CD4-positive, CD25-positive, alpha-beta regulatory T cell (primary cell): Measurements from ENCODE around the gene CCNY. TPM values are rescaled to one million over a fixed set of nuclear protein-coding genes. Genes with fewer than 3 reads are reported as not detected.
"Not testable (repeated sequence)": the region's sequence is repeated elsewhere in the genome, so short reads cannot be mapped to it uniquely, and the experiment has no call there.

Source experiments
- ATAC-seq, 2 donors: fragments of 150-1000 bp; cut with Tn5 transposase; one replicate each; pipeline ENCODE4 v1.10.0; 2021; ENCODE audit warnings: low read depth in 2 of 2, moderate number of reproducible peaks in 2 of 2, moderate library complexity in 1 of 2
- DNase-seq, 3 donors: peaks; one replicate each; pipeline versions ENCODE4 v3.0.0 to v3.0.0-alpha.2; 2012 to 2022; ENCODE audit warnings: mixed read lengths in 1 of 3
- H3K27ac ChIP-seq: one replicate; pipeline ENCODE4 v1.7.0; 2013; ENCODE audit warnings: mild to moderate bottlenecking, low read length; ENCODE audit not compliant: insufficient read depth, poor library complexity, severe bottlenecking
- H3K27me3 ChIP-seq: one replicate; pipeline ENCODE4 v1.7.0; 2013; ENCODE audit warnings: low read length; ENCODE audit not compliant: control insufficient read depth, insufficient read depth
- H3K36me3 ChIP-seq: one replicate; pipeline ENCODE4 v1.7.0; 2013; ENCODE audit warnings: mild to moderate bottlenecking, low read length, moderate library complexity; ENCODE audit not compliant: control insufficient read depth, insufficient read depth
- H3K4me1 ChIP-seq: 2 replicates; pipeline ENCODE4 v1.7.0; 2013; ENCODE audit warnings: mild to moderate bottlenecking, low read length; ENCODE audit not compliant: insufficient read depth, control insufficient read depth, poor library complexity, severe bottlenecking
- H3K4me3 ChIP-seq: one replicate; pipeline ENCODE4 v1.7.0; 2013; ENCODE audit warnings: low read depth, mild to moderate bottlenecking, low read length, moderate library complexity
- H3K9me3 ChIP-seq, 2 experiments: 1 replicate in 1 of 2; 2 replicates in 1 of 2; pipeline ENCODE4 v1.7.0; 2013; ENCODE audit warnings: low read length in 2 of 2, mild to moderate bottlenecking in 1 of 2, moderate library complexity in 1 of 2; ENCODE audit not compliant: control insufficient read depth in 2 of 2
- H3K27ac Mint-ChIP-seq, 3 donors: one replicate each; pipeline ENCODE4 v1.8.0; 2020 to 2022; ENCODE audit warnings: mild to moderate bottlenecking in 3 of 3, mixed read lengths in 3 of 3, moderate library complexity in 2 of 3
- H3K27me3 Mint-ChIP-seq: one replicate; pipeline ENCODE4 v1.8.0; 2022; ENCODE audit warnings: mild to moderate bottlenecking, mixed read lengths
- H3K36me3 Mint-ChIP-seq: one replicate; pipeline ENCODE4 v1.8.0; 2020; ENCODE audit warnings: mixed read lengths
- H3K4me1 Mint-ChIP-seq, 4 donors: one replicate each; pipeline ENCODE4 v1.8.0; 2020 to 2022; ENCODE audit warnings: mixed read lengths in 4 of 4, mild to moderate bottlenecking in 1 of 4
- H3K4me3 Mint-ChIP-seq, 4 donors: one replicate each; pipeline ENCODE4 v1.8.0; 2020 to 2022; ENCODE audit warnings: mild to moderate bottlenecking in 4 of 4, mixed read lengths in 4 of 4, moderate library complexity in 3 of 4
- H3K9me3 Mint-ChIP-seq, 7 donors: one replicate each; pipeline ENCODE4 v1.8.0; 2020 to 2022; ENCODE audit warnings: mixed read lengths in 7 of 7, mild to moderate bottlenecking in 3 of 7, moderate library complexity in 2 of 7
- polyA plus RNA-seq, 4 donors: library from polyadenylated mRNA; unstranded; fragments of 300-500 nt; fragmentation: Illumina TruSeq; gene quantifications; one replicate each; pipeline ENCODE4 v1.2.3, GENCODE V29; 2021
- total RNA-seq: library from RNA; stranded (reverse); gene quantifications from one replicate; pipeline ENCODE4 v1.2.3, GENCODE V29; 2022

The CCNY gene
- total and polyA plus RNA-seq, 5 donors from 2014 or later: 6.4 to 58.3 (median 13.1) TPM

DNA sequence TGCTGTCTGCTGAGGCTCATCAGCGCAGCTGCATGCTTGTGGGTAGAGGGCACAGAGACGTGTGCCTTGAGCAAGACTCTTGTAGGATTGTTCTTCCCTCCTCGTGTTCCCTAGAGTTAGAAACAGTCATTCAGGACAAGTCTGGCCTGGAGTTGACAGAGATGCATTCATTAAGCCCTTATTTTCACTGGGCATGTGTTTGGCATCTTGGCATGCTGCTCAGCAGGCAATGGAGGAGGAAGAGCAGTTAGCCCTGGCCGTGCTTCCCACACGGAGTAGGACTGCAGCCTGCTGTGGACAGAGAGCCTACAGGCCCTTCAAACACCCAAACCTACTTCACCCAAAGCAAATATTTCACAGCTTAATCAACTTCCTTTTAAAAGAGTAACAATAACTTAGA, 195.8 kb downstream of the CCNY start:
- no peak overlapping the region for H3K4me3 Mint-ChIP-seq
- Histone ChIP-seq H3K4me3 (no peak overlapping the region), H3K4me1 (no peaks in the 10 kb centered on the region), H3K27me3 (no peaks in the 10 kb centered on the region), H3K9me3 (peaks cover 10 to 12% of the 10 kb centered on the region in 2 experiments), H3K27ac (no peak overlapping the region), H3K36me3 (peaks cover 67% of the 10 kb centered on the region)
- ATAC-seq: no peak
- no peaks in the 10 kb centered on the region for H3K27me3 Mint-ChIP-seq
- peaks cover 0 to 9% (median 7%) of the 10 kb centered on the region in 4 donors for H3K4me1 Mint-ChIP-seq
- DNase-seq: no peak
- H3K9me3 Mint-ChIP-seq: peaks cover 3 to 24% (median 8%) of the 10 kb centered on the region in 7 donors
- no peak overlapping the region for H3K27ac Mint-ChIP-seq
- peaks cover 66% of the 10 kb centered on the region for H3K36me3 Mint-ChIP-seq

DNA sequence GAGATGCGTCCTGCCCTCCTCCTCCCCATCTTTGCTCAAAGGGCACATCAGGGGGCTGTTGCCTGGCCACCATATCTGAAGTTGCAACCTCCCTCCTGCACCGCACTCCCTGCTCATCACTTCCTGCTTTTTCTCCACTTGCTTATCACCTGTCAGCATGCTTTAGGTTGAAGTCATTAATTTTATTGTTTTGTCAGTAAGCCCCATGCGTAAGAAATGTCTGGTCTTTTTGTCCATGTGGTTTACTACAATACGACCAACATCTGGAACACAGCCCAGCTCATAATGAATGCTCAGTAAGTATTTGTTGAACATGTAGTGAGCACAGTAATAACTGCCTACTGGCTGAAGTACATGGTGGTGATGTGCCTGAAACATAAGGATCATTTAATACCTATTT, 197.3 kb downstream of the CCNY start:
- no peak overlapping the region for H3K27ac ChIP-seq
- H3K4me1 ChIP-seq: no peaks in the 10 kb centered on the region
- H3K9me3 Mint-ChIP-seq: peaks cover 3 to 24% (median 8%) of the 10 kb centered on the region in 7 donors
- peaks cover 67% of the 10 kb centered on the region for H3K36me3 ChIP-seq
- no peak overlapping the region for H3K27ac Mint-ChIP-seq
- ATAC-seq (no peak), DNase-seq (no peak)
- no peaks in the 10 kb centered on the region for H3K27me3 ChIP-seq
- H3K4me3 ChIP-seq: no peak overlapping the region
- H3K27me3 Mint-ChIP-seq: no peaks in the 10 kb centered on the region
- peaks cover 73% of the 10 kb centered on the region for H3K36me3 Mint-ChIP-seq
- H3K4me3 Mint-ChIP-seq: no peak overlapping the region
- H3K4me1 Mint-ChIP-seq: peaks cover 5 to 9% (median 7%) of the 10 kb centered on the region in 4 donors
- peaks cover 10 to 12% of the 10 kb centered on the region in 2 experiments for H3K9me3 ChIP-seq

- Histone ChIP-seq H3K27me3 (no peaks in the 10 kb centered on the region), H3K9me3 (peaks cover 10 to 12% of the 10 kb centered on the region in 2 experiments), H3K4me1 (no peaks in the 10 kb centered on the region), H3K27ac (no peak overlapping the region), H3K36me3 (peaks cover 64% of the 10 kb centered on the region), H3K4me3 (no peak overlapping the region)
- DNase-seq (no peak), ATAC-seq (no peak)
- Mint-ChIP-seq H3K36me3 (peaks cover 77% of the 10 kb centered on the region), H3K27ac (no peak overlapping the region), H3K4me1 (peaks cover 9 to 14% (median 12%) of the 10 kb centered on the region in 4 donors), H3K4me3 (no peak overlapping the region), H3K27me3 (no peaks in the 10 kb centered on the region), H3K9me3 (peaks cover 3 to 24% (median 8%) of the 10 kb centered on the region in 7 donors)
Observed at GRCh38 chr10:35535136-35535535, 198.8 kb downstream of the CCNY start.

DNA sequence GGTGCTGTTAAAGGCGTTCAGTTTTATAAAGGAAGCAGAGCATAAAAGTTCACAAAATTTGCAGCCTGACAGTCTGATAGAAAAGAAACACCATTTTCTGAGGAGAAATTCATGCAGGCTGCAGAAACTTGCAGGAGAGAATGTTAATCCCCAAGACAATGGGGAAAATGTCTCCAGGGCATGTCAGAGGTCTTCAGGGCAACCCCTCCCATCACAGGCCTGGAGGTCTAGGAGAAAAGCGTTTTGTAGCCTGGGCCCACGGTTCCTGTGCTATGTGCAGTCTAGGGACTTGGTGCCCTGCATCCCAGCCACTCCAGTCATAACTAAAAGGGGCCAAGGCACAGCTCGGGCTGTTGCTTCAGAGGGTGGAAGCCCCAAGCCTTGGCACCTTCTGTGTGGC, 200.5 kb downstream of the CCNY start:
- no peak overlapping the region for H3K27ac ChIP-seq
- peaks cover 18 to 23% (median 21%) of the 10 kb centered on the region in 4 donors for H3K4me1 Mint-ChIP-seq
- peaks cover 50% of the 10 kb centered on the region for H3K36me3 ChIP-seq
- no peaks in the 10 kb centered on the region for H3K4me1 ChIP-seq
- no peak overlapping the region for H3K4me3 ChIP-seq
- H3K27me3 Mint-ChIP-seq: no peaks in the 10 kb centered on the region
- H3K36me3 Mint-ChIP-seq: peaks cover 70% of the 10 kb centered on the region
- no peak for DNase-seq
- H3K27ac Mint-ChIP-seq: no peak overlapping the region
- no peaks in the 10 kb centered on the region for H3K27me3 ChIP-seq
- H3K9me3 Mint-ChIP-seq: peaks cover 3 to 24% (median 10%) of the 10 kb centered on the region in 7 donors
- H3K9me3 ChIP-seq: peaks cover 10 to 12% of the 10 kb centered on the region in 2 experiments
- no peak for ATAC-seq
- no peak overlapping the region for H3K4me3 Mint-ChIP-seq

DNA sequence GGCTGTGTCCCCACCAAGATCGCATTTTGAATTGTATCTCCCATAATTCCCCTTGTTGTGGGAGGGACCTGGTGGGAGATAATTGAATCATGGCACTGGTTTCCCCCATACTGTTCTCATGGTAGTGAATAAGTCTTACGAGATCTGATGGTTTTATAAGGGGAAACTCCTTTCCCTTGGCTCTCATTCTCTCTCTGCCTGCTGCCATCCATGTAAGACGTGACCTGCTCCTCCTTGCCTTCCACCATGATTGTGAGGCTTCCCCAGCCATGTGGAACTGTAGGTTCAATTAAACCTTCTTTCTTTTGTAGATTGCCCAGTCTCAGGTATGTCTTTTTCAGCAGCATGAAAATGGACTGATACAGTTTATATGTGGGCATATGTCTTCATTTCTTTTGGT, 201.6 kb downstream of the CCNY start:
- not testable (repeated sequence) for H3K27me3 Mint-ChIP-seq, ATAC-seq, H3K4me3 ChIP-seq, H3K27me3 ChIP-seq, H3K4me1 ChIP-seq, H3K4me3 Mint-ChIP-seq, H3K27ac ChIP-seq, H3K27ac Mint-ChIP-seq, DNase-seq
- Histone ChIP-seq H3K36me3 (peaks cover 39% of the 10 kb centered on the region), H3K9me3 (peaks cover 10 to 12% of the 10 kb centered on the region in 2 experiments)
- peaks cover 18 to 25% (median 22%) of the 10 kb centered on the region in 4 donors for H3K4me1 Mint-ChIP-seq
- peaks cover 65% of the 10 kb centered on the region for H3K36me3 Mint-ChIP-seq
- H3K9me3 Mint-ChIP-seq: peaks cover 3 to 24% (median 10%) of the 10 kb centered on the region in 7 donors

GRCh38 chr10:35540296-35541164, 204.2 kb downstream of the CCNY start:
- H3K36me3 Mint-ChIP-seq: peaks cover 43% of the 10 kb centered on the region
- H3K4me3 Mint-ChIP-seq: peak overlapping the region in 1 of 4 donors; percentile 46
- peaks cover 0 to 1% of the 10 kb centered on the region in 2 experiments for H3K9me3 ChIP-seq
- DNase-seq (no peak), ATAC-seq (no peak)
- H3K9me3 Mint-ChIP-seq: peaks cover 0 to 10% (median 4%) of the 10 kb centered on the region in 7 donors
- H3K36me3 ChIP-seq: peaks cover 20% of the 10 kb centered on the region
- H3K27me3 Mint-ChIP-seq: no peaks in the 10 kb centered on the region
- no peaks in the 10 kb centered on the region for H3K4me1 ChIP-seq
- H3K27ac Mint-ChIP-seq: peak overlapping the region in 2 of 3 donors; percentile 21 to 85
- no peaks in the 10 kb centered on the region for H3K27me3 ChIP-seq
- H3K4me1 Mint-ChIP-seq: peaks cover 17 to 25% (median 19%) of the 10 kb centered on the region in 4 donors
- H3K27ac ChIP-seq: no peak overlapping the region
- no peak overlapping the region for H3K4me3 ChIP-seq

GRCh38 chr10:35541720-35542119, 205.4 kb downstream of the CCNY start:
- H3K27ac Mint-ChIP-seq: peak overlapping the region in 2 of 3 donors; percentile 8 to 67
- H3K27me3 ChIP-seq: no peaks in the 10 kb centered on the region
- DNase-seq (no peak), ATAC-seq (no peak)
- no peaks in the 10 kb centered on the region for H3K9me3 ChIP-seq
- no peak overlapping the region for H3K4me3 ChIP-seq
- peaks cover 0 to 4% (median under 1%) of the 10 kb centered on the region in 7 donors for H3K9me3 Mint-ChIP-seq
- H3K4me1 ChIP-seq: no peaks in the 10 kb centered on the region
- no peaks in the 10 kb centered on the region for H3K27me3 Mint-ChIP-seq
- no peak overlapping the region for H3K27ac ChIP-seq
- H3K4me1 Mint-ChIP-seq: peaks cover 13 to 21% (median 17%) of the 10 kb centered on the region in 4 donors
- H3K36me3 Mint-ChIP-seq: peaks cover 33% of the 10 kb centered on the region
- peaks cover 13% of the 10 kb centered on the region for H3K36me3 ChIP-seq
- H3K4me3 Mint-ChIP-seq: no peak overlapping the region
